Measurements from ENCODE around the gene BRD1.
"Not testable (repeated sequence)": the region's sequence is repeated elsewhere in the genome, so short reads cannot be mapped to it uniquely, and the experiment has no call there.

The BRD1 gene

GRCh38 chr22:49852898-49853894 is 25.5 kb upstream of the BRD1 start, which contains the start of gene ZBED4:
TSS of gene ZBED4 (plus strand) at chr22:49853844. CDS start at chr22:49883663, 29,819 bp downstream.
- peak; percentile 100 for DNase-seq
- peak; percentile 89 for ATAC-seq

GRCh38 chr22:49852568-49852897 is 24.9 kb upstream of the BRD1 start:
- not testable (repeated sequence) for DNase-seq, ATAC-seq

- DNase-seq (no peak), ATAC-seq (no peak)
Measured at GRCh38 chr22:49850959-49851802, 23.5 kb upstream of the BRD1 start.

GRCh38 chr22:49850021-49850911 is 22.6 kb upstream of the BRD1 start:
- no peak for ATAC-seq

GRCh38 chr22:49849161-49850020 is 21.7 kb upstream of the BRD1 start:
- ATAC-seq = no peak
- peak; percentile 24 for DNase-seq

More at GRCh38 chr22:49850021-49850911, 22.6 kb upstream of the BRD1 start:
- DNase-seq = no peak

- no peak for DNase-seq
- no peak for ATAC-seq
Measured at GRCh38 chr22:49848690-49849160, 21.1 kb upstream of the BRD1 start.

- DNase-seq (no peak), ATAC-seq (no peak)
Measured at GRCh38 chr22:49847751-49848689, 20.3 kb upstream of the BRD1 start.

GRCh38 chr22:49845666-49846459 is 18.2 kb upstream of the BRD1 start:
- DNase-seq (no peak), ATAC-seq (no peak)

- DNase-seq (no peak), ATAC-seq (no peak)
Measured at GRCh38 chr22:49845241-49845640, 17.6 kb upstream of the BRD1 start.

- peak; percentile 92 for ATAC-seq
- DNase-seq = peak; percentile 86
Measured at GRCh38 chr22:49838771-49839717, 11.4 kb upstream of the BRD1 start.

- DNase-seq (no peak), ATAC-seq (no peak)
Measured at GRCh38 chr22:49833340-49834007, 5.8 kb upstream of the BRD1 start.

GRCh38 chr22:49829044-49829853 is 1.6 kb upstream of the BRD1 start:
- ATAC-seq (no peak), DNase-seq (no peak)

- DNase-seq (no peak), ATAC-seq (no peak)
Measured at GRCh38 chr22:49828599-49828965, 909 bp upstream of the BRD1 start.

GRCh38 chr22:49827271-49827852 is 311 bp downstream of the BRD1 start:
- ATAC-seq (no peak), DNase-seq (peak; percentile 37)

GRCh38 chr22:49826603-49827270 is 936 bp downstream of the BRD1 start:
- ATAC-seq = no peak
- DNase-seq = peak; percentile 23

All from stimulated activated naive CD8-positive, alpha-beta T cell treated with anti-CD3 and anti-CD28 coated beads, Interleukin-15, Interleukin-2, amounts not matched to agents 100 U/mL and 50 U/mL, for 24 hours (primary cell).